IPS DF 19.7 (cell line): ENCODE data around the gene DAPK2.

Source experiments
- DNase-seq: peaks from one replicate; pipeline ENCODE4 v3.0.0-alpha.2; 2013; ENCODE audit warnings: low read depth, low spot score

The DAPK2 gene

GRCh38 chr15:63895787-63896218, 150.5 kb downstream of the DAPK2 start:
- DNase-seq: no peak

DNA sequence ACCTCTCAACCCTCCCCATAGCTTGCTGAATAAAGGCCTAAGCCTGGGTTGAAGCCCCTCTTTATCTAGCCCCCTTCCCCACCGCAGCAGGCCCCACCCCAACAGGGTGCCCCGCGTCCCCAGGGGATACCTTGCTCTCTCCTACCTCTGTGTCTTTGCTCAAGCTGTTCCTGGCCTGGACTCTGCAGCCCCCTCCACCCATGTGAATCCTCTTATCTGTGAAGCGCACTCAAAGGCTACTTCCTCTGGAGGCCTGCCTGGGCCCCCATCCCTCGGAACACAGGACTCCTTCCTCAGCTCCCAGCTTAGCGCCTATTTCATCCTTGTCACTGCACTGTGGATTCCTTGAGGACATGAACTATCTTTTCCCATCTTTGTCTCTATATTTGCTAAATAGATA, 151.1 kb downstream of the DAPK2 start:
- DNase-seq: no peak

DNA sequence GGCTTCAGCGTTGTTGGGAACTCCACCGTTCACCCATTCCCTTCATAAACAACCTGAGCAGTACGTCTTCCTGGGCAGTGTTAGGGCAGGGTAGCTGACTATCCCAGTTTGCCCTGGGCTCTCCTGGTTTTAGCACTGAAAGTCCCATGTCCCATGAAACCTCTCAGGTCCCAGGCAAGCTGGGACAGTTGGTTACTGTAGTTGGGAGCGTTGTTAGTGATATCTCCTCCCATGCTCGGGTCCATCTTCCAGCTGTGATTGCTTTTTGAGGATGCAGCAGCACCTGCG, 151.7 kb downstream of the DAPK2 start:
- no peak for DNase-seq

GRCh38 chr15:63893866-63894661, 152.2 kb downstream of the DAPK2 start:
- no peak for DNase-seq

DNA sequence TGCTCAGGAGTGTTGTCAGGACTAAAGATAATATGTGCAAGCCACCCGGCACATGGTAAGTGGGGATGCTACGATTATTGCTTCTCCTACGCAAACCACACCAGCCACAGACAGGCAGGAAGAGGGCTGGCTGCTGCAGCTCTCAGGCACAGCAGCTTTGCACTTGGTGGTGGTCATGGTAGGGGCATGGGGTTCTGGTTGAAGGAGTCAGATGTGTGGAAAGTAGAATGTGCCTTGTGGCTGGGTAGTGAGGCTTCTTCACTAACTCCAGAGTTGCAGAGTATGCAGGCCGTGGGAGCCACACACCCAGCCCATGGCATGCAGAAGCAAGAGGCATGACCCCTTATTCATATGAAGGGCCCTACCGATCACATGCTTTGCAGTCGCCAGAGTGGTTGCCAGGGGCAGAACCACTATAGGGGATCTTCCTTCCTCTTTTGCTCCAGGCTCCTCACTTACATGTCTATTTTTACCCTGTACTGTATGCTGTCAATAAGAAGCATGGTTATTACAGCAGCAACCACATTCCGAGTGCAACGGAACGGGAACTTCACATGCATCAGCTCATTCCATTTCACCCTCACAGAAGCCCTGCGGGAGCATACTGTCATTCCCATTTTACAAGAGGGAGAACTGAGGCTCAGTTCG, 153.4 kb downstream of the DAPK2 start:
- DNase-seq: no peak

- no peak for DNase-seq
Measured at GRCh38 chr15:63891768-63892133, 154.5 kb downstream of the DAPK2 start.

- peak; percentile 50 for DNase-seq
Measured at GRCh38 chr15:63891079-63891767, 155.1 kb downstream of the DAPK2 start.

- no peak for DNase-seq
Measured at GRCh38 chr15:63890617-63891016, 155.7 kb downstream of the DAPK2 start.

DNA sequence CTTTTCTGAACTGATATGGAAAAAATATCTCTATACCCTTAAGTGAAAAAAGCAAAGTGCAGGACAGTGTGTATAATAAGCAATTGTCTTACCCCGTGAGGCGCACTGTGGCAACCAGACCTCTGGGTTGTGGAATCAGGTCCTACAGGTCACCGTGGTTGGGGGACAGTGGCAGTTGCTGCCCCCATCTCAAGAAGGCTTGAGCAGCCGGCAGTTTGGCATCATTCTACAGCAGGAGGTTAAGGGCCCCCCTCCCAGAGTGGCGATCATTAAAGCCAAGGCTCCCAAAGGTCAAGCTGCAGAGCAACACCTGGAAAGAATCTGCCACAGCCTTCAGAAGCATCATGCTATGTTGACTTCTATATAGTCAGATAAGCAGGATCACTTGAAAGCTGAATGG, 156.5 kb downstream of the DAPK2 start:
- no peak for DNase-seq

GRCh38 chr15:63888823-63889222, 157.5 kb downstream of the DAPK2 start:
- no peak for DNase-seq

- no peak for DNase-seq
Measured at GRCh38 chr15:63888146-63888545, 158.1 kb downstream of the DAPK2 start.

DNA sequence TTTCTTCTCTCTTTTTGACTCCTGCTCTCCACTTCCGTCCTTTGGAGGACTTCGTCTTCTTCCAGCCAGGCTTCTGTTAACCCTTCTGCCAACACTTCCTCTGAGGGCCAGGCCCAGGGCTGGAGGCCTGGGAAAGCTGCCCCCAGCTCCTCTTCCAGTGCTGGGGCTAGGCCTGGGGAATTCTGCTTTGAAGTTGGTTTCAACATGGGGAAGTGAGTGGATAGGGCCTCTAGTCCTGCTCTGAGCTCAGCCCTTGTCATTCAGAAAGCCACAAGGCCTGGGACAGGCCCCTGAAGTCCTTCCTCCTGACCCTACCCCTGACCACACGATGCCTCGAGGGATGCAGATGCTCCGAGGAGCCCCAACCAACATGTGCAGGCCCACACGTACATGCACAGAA, 158.7 kb downstream of the DAPK2 start:
- no peak for DNase-seq

DNA sequence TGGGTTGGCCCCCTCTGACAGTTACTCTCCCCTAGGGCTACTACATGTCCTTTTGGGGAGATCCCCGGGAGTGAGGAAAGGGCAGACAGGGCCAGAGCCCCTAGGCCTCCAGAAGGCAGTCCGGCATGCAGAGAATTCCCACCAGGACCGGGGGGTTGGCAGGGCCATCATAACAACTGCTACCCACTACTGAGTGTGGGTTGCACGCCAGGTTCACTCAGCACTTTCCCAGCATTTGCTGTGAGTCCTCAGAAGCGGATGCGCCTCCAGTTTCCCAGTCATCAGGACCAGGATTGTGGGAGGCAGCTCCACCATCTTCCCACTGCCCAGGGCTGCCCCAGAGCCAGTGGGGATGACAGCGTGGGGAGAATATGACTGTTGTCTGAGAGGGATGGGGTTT, 161.3 kb downstream of the DAPK2 start:
- no peak for DNase-seq

DNA sequence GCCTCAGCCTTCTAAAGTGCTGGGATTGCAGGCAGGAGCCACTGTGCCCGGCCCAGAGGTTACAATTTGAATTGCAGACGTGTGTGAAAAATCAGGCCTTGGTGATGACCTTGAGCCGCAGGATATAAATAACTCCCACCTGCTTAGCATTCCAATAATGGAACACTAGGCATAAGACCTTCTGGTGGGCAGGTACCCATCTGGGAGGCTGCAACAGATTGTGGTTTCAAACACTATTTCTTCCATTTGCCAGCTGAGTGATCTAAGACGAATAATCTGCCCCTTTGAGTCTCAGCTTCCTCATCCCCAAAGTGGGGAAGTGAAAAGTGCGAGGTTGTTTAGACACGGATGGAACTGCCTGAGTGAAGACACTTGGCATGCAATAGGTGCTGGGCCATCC, 164.9 kb downstream of the DAPK2 start:
- DNase-seq: no peak

GRCh38 chr15:63880744-63881143, 165.5 kb downstream of the DAPK2 start:
- DNase-seq: no peak

DNA sequence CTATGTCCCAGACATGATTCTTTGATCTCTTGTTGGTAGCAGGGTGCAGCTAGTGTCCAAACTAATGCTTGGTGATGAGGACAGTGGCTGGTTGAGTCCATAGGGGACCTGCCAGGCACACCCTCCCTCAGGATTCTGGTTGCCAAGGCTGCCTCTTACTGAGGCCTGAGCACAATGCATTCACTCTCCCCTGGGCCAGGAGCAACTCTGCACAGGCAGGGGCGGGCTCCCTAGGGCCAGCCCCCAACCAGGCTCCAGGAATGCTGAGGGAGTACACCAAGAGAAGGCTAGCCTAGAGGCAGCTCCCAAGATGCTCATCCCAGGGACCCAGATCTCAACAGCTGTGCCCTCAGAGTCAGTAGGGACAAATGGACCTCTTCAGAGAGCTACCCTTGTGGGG, 166.3 kb downstream of the DAPK2 start:
- DNase-seq: no peak

DNA sequence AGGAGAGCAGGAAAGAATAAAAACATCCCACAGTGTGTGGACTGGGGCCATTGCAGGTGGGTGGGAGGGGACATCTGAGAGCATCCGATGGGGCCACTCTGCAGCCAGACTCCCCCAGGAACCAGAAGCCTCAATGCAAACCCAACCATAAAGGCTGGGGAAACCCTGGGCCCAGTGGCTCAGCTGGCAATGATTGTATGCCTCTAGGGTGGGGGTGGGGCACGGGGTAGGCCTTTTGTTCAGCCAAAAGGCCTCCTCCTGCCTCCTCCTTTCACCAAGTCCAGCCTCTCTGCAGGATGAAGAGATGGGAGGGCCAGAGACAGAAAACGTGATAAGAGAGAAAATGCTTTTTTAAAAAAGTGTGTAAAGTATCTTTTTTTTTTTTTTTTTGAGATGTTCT, 167.1 kb downstream of the DAPK2 start:
- DNase-seq: no peak

DNA sequence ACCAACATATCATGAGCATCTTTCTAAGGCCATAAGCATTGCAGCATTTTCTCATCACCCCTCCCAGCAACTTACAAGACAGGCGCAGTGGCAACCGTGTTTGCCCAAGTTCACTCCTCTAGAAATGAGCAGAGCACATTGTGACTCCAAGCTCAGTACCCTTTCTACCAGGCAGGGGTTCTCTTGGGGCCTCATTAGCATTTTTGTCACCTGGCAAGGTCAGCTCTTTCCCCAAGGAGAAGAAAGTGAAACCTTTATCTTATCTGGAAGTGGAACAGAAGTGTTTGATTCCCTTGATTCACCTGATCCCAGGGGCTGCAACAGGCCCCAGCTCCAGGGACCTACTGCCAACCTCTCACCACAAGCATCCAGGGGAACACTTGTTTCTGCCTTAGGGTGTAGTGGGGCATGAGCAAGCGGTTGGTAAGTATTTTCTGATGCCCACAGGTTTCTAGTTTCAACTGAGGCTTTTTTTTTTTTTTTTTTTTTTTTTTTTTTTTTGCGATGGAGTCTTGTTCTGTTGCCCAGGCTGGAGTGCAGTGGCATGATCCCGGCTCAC, 168.5 kb downstream of the DAPK2 start:
- no peak for DNase-seq

DNA sequence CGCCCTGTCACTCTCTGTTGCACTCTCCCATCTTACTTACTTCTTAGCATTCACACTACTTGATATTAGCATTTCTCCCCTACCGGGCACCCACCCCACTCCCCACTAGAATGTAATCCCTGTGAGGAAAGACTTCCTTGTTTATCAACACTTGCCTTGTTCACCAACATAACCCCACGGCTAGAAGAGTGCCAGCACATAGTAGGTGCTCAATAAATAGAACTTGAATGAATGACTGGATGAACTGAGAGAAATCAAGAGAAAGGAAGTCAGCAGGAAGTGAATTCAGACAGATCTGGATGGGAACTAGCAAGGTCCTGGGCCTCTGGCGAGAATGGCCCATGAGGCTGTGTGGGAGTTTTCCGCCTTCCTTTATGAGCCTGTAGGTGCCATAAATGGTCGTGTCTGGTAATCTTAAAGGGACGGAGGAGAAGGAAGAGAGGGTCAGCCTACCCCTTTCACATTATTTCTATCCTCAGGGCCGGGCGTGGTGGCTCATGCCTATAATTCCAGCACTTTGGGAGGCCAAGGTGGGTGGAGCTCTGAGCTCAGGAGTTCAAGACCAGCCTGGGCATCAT, 170.1 kb downstream of the DAPK2 start:
- DNase-seq: no peak

GRCh38 chr15:63874616-63875015, 171.7 kb downstream of the DAPK2 start:
- no peak for DNase-seq

GRCh38 chr15:63872759-63873510, 173.3 kb downstream of the DAPK2 start:
- no peak for DNase-seq
